Heart left ventricle (tissue), 13 donors: ENCODE data around the gene WNT7A.

ENCODE experiments used
- POLR2A ChIP-seq, 2 donors: fragments of 450-650 bp; IDR thresholded peaks; one replicate each; pipeline ENCODE4 v1.6.1; 2017; ENCODE audit warnings: antibody characterized with exemption in 2 of 2, mild to moderate bottlenecking in 2 of 2, moderate library complexity in 2 of 2
- TF ChIP-seq, protein P1 (sequence below), 12 donors: fragments of 200-600 bp; sonication (generic) in 4 of 12; IDR thresholded peaks; one replicate each; pipeline versions ENCODE4 v1.5.0 to v1.8.0; 2018 to 2022; ENCODE audit warnings: antibody characterized with exemption in 12 of 12, mild to moderate bottlenecking in 5 of 12
- donor health status: ischemic (EF 13 %, LVEDD 7.1; RV severe dilation, severe dysfunction).
- donor health status: DM: no; HTN: yes; CAD: no.
- donor health status: DM: no; HTN: no; CAD: no.
- donor health status: ischemic (EF 25% LVEDD 6.9; RV normal size, moderate dysfunction).
- donor health status: ischemic (EF 25% LVEDD 5.7; RV mildly dilated, moderate dysfunction).
- donor health status: ischemic (EF 35%, LVEDD 5.7; RV mildly dilated, moderate dysfunction).
- donor health status: nonischemic (EF 11% LVEDD 7.7; RV severe dilation, severe dysfunction).
- donor health status: DM: yes; HTN: yes; CAD: no.
- donor health status: PGD.
- donor health status: ischemic (EF 29% LVEDD 5.4; RV normal size, mild dysfunction).
- donor health status: nonischemic (EF 23%, LVEDD 6.1; RV moderate dilation, normal function).

DNA sequence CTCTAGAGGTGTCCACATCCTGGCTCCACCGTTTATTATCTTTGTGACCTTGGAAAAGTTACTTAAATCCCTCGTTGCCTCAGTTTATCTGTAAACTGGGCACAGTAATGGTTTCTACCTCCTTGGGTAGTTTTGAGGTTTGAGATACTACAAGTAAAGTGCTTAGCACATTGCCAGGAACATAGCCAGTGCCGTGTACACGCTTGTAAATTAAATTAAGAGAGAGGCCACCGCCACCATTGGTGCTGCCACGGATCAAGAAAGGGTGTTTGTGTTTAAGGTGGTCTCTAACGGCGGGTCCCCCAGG, 5.8 kb upstream of the WNT7A start:
- TF ChIP-seq, protein P1, sequence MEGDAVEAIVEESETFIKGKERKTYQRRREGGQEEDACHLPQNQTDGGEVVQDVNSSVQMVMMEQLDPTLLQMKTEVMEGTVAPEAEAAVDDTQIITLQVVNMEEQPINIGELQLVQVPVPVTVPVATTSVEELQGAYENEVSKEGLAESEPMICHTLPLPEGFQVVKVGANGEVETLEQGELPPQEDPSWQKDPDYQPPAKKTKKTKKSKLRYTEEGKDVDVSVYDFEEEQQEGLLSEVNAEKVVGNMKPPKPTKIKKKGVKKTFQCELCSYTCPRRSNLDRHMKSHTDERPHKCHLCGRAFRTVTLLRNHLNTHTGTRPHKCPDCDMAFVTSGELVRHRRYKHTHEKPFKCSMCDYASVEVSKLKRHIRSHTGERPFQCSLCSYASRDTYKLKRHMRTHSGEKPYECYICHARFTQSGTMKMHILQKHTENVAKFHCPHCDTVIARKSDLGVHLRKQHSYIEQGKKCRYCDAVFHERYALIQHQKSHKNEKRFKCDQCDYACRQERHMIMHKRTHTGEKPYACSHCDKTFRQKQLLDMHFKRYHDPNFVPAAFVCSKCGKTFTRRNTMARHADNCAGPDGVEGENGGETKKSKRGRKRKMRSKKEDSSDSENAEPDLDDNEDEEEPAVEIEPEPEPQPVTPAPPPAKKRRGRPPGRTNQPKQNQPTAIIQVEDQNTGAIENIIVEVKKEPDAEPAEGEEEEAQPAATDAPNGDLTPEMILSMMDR (IDR thresholded peaks at IDR 0.05), result no peak
- TF ChIP-seq POLR2A (IDR thresholded peaks at IDR 0.05), result no peak
